Activated naive CD8-positive, alpha-beta T cell treated with anti-CD3 and anti-CD28 coated beads for 36 hours (primary cell): ENCODE data around the gene ERBB4. TPM values are rescaled to one million over a fixed set of nuclear protein-coding genes. Genes with fewer than 3 reads are reported as not detected.
"Not testable (repeated sequence)": the region's sequence is repeated elsewhere in the genome, so short reads cannot be mapped to it uniquely, and the experiment has no call there.

ENCODE experiments used
- DNase-seq: peaks from one replicate; pipeline ENCODE4 v3.0.0; 2021
- H3K27ac Mint-ChIP-seq: one replicate; pipeline ENCODE4 v1.8.0; 2022; ENCODE audit warnings: mild to moderate bottlenecking, moderate library complexity, mixed read lengths
- H3K27me3 Mint-ChIP-seq: one replicate; pipeline ENCODE4 v1.8.0; 2022; ENCODE audit warnings: mild to moderate bottlenecking, mixed read lengths
- H3K36me3 Mint-ChIP-seq: one replicate; pipeline ENCODE4 v1.8.0; 2021; ENCODE audit warnings: mild to moderate bottlenecking, mixed read lengths
- H3K4me1 Mint-ChIP-seq: one replicate; pipeline ENCODE4 v1.8.0; 2021; ENCODE audit warnings: mixed read lengths
- H3K4me3 Mint-ChIP-seq: one replicate; pipeline ENCODE4 v1.8.0; 2022; ENCODE audit warnings: mild to moderate bottlenecking, moderate library complexity, mixed read lengths
- H3K9me3 Mint-ChIP-seq: one replicate; pipeline ENCODE4 v1.8.0; 2022; ENCODE audit warnings: mixed read lengths
- total RNA-seq, 2 experiments: library from RNA; stranded (reverse); gene quantifications; one replicate each; pipeline ENCODE4 v1.2.3, GENCODE V29; 2021

Gene ERBB4
- total RNA-seq, 2 experiments from 2014 or later, result not detected

GRCh38 chr2:212284166-212284565, 254.4 kb downstream of the ERBB4 start:
- Mint-ChIP-seq H3K36me3 (no peaks in the 10 kb centered on the region), H3K27ac (no peak overlapping the region), H3K27me3 (no peaks in the 10 kb centered on the region), H3K9me3 (no peaks in the 10 kb centered on the region), H3K4me3 (no peak overlapping the region), H3K4me1 (no peaks in the 10 kb centered on the region)
- no peak for DNase-seq

GRCh38 chr2:212282671-212283261, 255.8 kb downstream of the ERBB4 start:
- Mint-ChIP-seq H3K27ac (no peak overlapping the region), H3K36me3 (no peaks in the 10 kb centered on the region)

GRCh38 chr2:212276813-212277212, 261.8 kb downstream of the ERBB4 start:
- no peak overlapping the region for H3K4me3 Mint-ChIP-seq
- no peak overlapping the region for H3K27ac Mint-ChIP-seq
- H3K4me1 Mint-ChIP-seq, result no peaks in the 10 kb centered on the region
- no peak for DNase-seq
- H3K36me3 Mint-ChIP-seq, result no peaks in the 10 kb centered on the region
- no peaks in the 10 kb centered on the region for H3K27me3 Mint-ChIP-seq
- no peaks in the 10 kb centered on the region for H3K9me3 Mint-ChIP-seq

More at GRCh38 chr2:212282671-212283261, 255.8 kb downstream of the ERBB4 start:
- H3K4me3 Mint-ChIP-seq, result no peak overlapping the region
- H3K9me3 Mint-ChIP-seq, result no peaks in the 10 kb centered on the region
- no peaks in the 10 kb centered on the region for H3K27me3 Mint-ChIP-seq
- DNase-seq, result no peak
- H3K4me1 Mint-ChIP-seq, result no peaks in the 10 kb centered on the region

GRCh38 chr2:212274215-212274614, 264.4 kb downstream of the ERBB4 start:
- no peak for DNase-seq
- Mint-ChIP-seq H3K27ac (no peak overlapping the region), H3K9me3 (no peaks in the 10 kb centered on the region), H3K27me3 (no peaks in the 10 kb centered on the region), H3K4me1 (no peaks in the 10 kb centered on the region), H3K36me3 (no peaks in the 10 kb centered on the region), H3K4me3 (no peak overlapping the region)

- DNase-seq, result no peak
- H3K4me1 Mint-ChIP-seq, result no peaks in the 10 kb centered on the region
- H3K9me3 Mint-ChIP-seq, result no peaks in the 10 kb centered on the region
- H3K36me3 Mint-ChIP-seq, result no peaks in the 10 kb centered on the region
- H3K27me3 Mint-ChIP-seq, result no peaks in the 10 kb centered on the region
- H3K4me3 Mint-ChIP-seq, result no peak overlapping the region
- no peak overlapping the region for H3K27ac Mint-ChIP-seq
These were observed 267.0 kb downstream of the ERBB4 start for GRCh38 chr2:212271583-212271982.

- no peak overlapping the region for H3K4me3 Mint-ChIP-seq
- no peak overlapping the region for H3K27ac Mint-ChIP-seq
- H3K9me3 Mint-ChIP-seq, result no peaks in the 10 kb centered on the region
- no peak for DNase-seq
- no peaks in the 10 kb centered on the region for H3K36me3 Mint-ChIP-seq
- H3K27me3 Mint-ChIP-seq, result no peaks in the 10 kb centered on the region
- no peaks in the 10 kb centered on the region for H3K4me1 Mint-ChIP-seq
These were observed 269.6 kb downstream of the ERBB4 start for GRCh38 chr2:212269005-212269404.

GRCh38 chr2:212266297-212266696, 272.3 kb downstream of the ERBB4 start:
- Mint-ChIP-seq H3K27ac (no peak overlapping the region), H3K4me1 (no peaks in the 10 kb centered on the region), H3K4me3 (no peak overlapping the region), H3K9me3 (no peaks in the 10 kb centered on the region), H3K36me3 (no peaks in the 10 kb centered on the region), H3K27me3 (no peaks in the 10 kb centered on the region)
- no peak for DNase-seq

- Mint-ChIP-seq H3K27me3 (no peaks in the 10 kb centered on the region), H3K4me3 (no peak overlapping the region), H3K36me3 (no peaks in the 10 kb centered on the region), H3K9me3 (no peaks in the 10 kb centered on the region), H3K27ac (no peak overlapping the region), H3K4me1 (no peaks in the 10 kb centered on the region)
- DNase-seq, result no peak
These were observed 272.8 kb downstream of the ERBB4 start for GRCh38 chr2:212265777-212266176.

GRCh38 chr2:212264187-212264586, 274.4 kb downstream of the ERBB4 start:
- Mint-ChIP-seq H3K9me3 (peaks cover 1% of the 10 kb centered on the region), H3K27ac (no peak overlapping the region), H3K4me1 (no peaks in the 10 kb centered on the region), H3K36me3 (no peaks in the 10 kb centered on the region), H3K4me3 (no peak overlapping the region), H3K27me3 (no peaks in the 10 kb centered on the region)
- no peak for DNase-seq

- Mint-ChIP-seq H3K27me3 (no peaks in the 10 kb centered on the region), H3K27ac (no peak overlapping the region), H3K4me1 (no peaks in the 10 kb centered on the region), H3K9me3 (peaks cover 4% of the 10 kb centered on the region), H3K4me3 (no peak overlapping the region), H3K36me3 (no peaks in the 10 kb centered on the region)
- no peak for DNase-seq
These were observed 279.4 kb downstream of the ERBB4 start for GRCh38 chr2:212259226-212259625.

- Mint-ChIP-seq H3K36me3 (no peaks in the 10 kb centered on the region), H3K4me1 (no peaks in the 10 kb centered on the region), H3K9me3 (peaks cover 4% of the 10 kb centered on the region), H3K4me3 (no peak overlapping the region), H3K27me3 (no peaks in the 10 kb centered on the region), H3K27ac (no peak overlapping the region)
- no peak for DNase-seq
These were observed 284.3 kb downstream of the ERBB4 start for GRCh38 chr2:212254339-212254738.

GRCh38 chr2:212249451-212249850, 289.2 kb downstream of the ERBB4 start:
- no peaks in the 10 kb centered on the region for H3K36me3 Mint-ChIP-seq
- H3K4me3 Mint-ChIP-seq, result no peak overlapping the region
- no peak for DNase-seq
- H3K27ac Mint-ChIP-seq, result no peak overlapping the region
- H3K9me3 Mint-ChIP-seq, result no peaks in the 10 kb centered on the region
- no peaks in the 10 kb centered on the region for H3K27me3 Mint-ChIP-seq
- H3K4me1 Mint-ChIP-seq, result no peaks in the 10 kb centered on the region

GRCh38 chr2:212245880-212246279, 292.7 kb downstream of the ERBB4 start:
- no peak overlapping the region for H3K27ac Mint-ChIP-seq
- H3K27me3 Mint-ChIP-seq, result no peaks in the 10 kb centered on the region
- DNase-seq, result no peak
- no peak overlapping the region for H3K4me3 Mint-ChIP-seq
- H3K36me3 Mint-ChIP-seq, result no peaks in the 10 kb centered on the region
- H3K4me1 Mint-ChIP-seq, result no peaks in the 10 kb centered on the region
- no peaks in the 10 kb centered on the region for H3K9me3 Mint-ChIP-seq

GRCh38 chr2:212242724-212243123, 295.9 kb downstream of the ERBB4 start:
- H3K27me3 Mint-ChIP-seq, result no peaks in the 10 kb centered on the region
- H3K9me3 Mint-ChIP-seq, result no peaks in the 10 kb centered on the region
- H3K27ac Mint-ChIP-seq, result no peak overlapping the region
- no peaks in the 10 kb centered on the region for H3K36me3 Mint-ChIP-seq
- H3K4me3 Mint-ChIP-seq, result no peak overlapping the region
- no peaks in the 10 kb centered on the region for H3K4me1 Mint-ChIP-seq
- DNase-seq, result no peak

GRCh38 chr2:212238152-212238551, 300.4 kb downstream of the ERBB4 start:
- H3K36me3 Mint-ChIP-seq, H3K27ac Mint-ChIP-seq, H3K27me3 Mint-ChIP-seq, H3K9me3 Mint-ChIP-seq, DNase-seq, H3K4me3 Mint-ChIP-seq, H3K4me1 Mint-ChIP-seq: not testable (repeated sequence)

GRCh38 chr2:212237350-212238095, 301.1 kb downstream of the ERBB4 start:
- Mint-ChIP-seq H3K36me3 (no peaks in the 10 kb centered on the region), H3K4me1 (no peaks in the 10 kb centered on the region), H3K9me3 (peaks cover 5% of the 10 kb centered on the region), H3K27ac (no peak overlapping the region), H3K27me3 (no peaks in the 10 kb centered on the region), H3K4me3 (no peak overlapping the region)
- DNase-seq, result no peak
